ENCODE data around the gene LRIG3. TPM values are rescaled to one million over a fixed set of nuclear protein-coding genes. Genes with fewer than 3 reads are reported as not detected.

The LRIG3 gene
- total and polyA plus RNA-seq, 2 of the 8 experiments (the other 6 are each of a cell fraction or from before 2014, with no cell fraction given), result 6.5 to 9.1 TPM

DNA sequence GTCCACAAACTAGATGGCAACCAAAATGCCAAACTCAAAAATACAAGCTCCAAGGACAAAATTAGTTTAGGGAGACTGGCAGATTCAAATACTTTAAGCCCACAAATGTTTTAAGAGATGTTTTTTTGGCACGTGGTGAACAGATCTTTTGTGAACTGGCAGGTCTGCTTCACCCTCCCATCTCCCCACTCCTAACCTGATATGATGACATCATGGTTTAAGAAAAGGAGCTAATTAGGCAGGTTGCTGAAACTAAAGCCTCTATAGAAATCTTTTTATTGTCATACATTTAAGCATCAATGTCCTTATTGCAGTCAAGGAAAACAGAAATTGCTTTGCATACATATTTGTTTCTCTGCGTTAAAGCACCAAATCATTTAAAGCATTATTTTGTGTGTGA is 5.8 kb downstream of the LRIG3 start:
- Histone ChIP-seq H3K36me3 (ENCODE audit: control insufficient read depth in 2 of 4, insufficient read depth in 4 of 4, low read length in 3 of 4) (peaks cover 0 to 3% (median 0%) of the 10 kb centered on the region in 4 experiments; a peak in 2 of 8 replicates), H3K18ac (ENCODE audit: extremely low read depth, low read length) (no peak overlapping the region), H4K8ac (ENCODE audit: extremely low read depth, insufficient read depth, low read length) (no peak overlapping the region), H2BK120ac (replicated peaks; ENCODE audit: low read depth, low read length) (no peak overlapping the region), H2BK15ac (ENCODE audit: low read length) (no peak overlapping the region), H3K23me2 (ENCODE audit: low read depth, low read length) (peaks cover 4% of the 10 kb centered on the region), H2BK12ac (ENCODE audit: low read depth, low read length) (no peak overlapping the region), H3K4me1 (replicated peaks in 1 of 4; ENCODE audit: control insufficient read depth in 3 of 4, insufficient read depth in 4 of 4, low read length in 3 of 4) (peaks cover 0 to 6% (median 1%) of the 10 kb centered on the region in 4 experiments; a peak in 4 of 7 replicates), H3K79me1 (ENCODE audit: low read depth, low read length) (no peaks in the 10 kb centered on the region), H3K4me2 (ENCODE audit: insufficient read depth in 1 of 2, low read depth in 2 of 2, low read length in 2 of 2) (no peak overlapping the region), H3K27ac (ENCODE audit: low read depth, low read length) (no peak overlapping the region), H3K27me3 (replicated peaks in 1 of 4; ENCODE audit: control insufficient read depth in 3 of 4, extremely low read depth in 1 of 4, insufficient read depth in 3 of 4, low read length in 3 of 4) (peaks cover 0 to 3% (median 1%) of the 10 kb centered on the region in 4 experiments; a peak in 2 of 7 replicates), H3K23ac (ENCODE audit: insufficient read length) (no peak overlapping the region), H2BK20ac (ENCODE audit: low read length) (no peak overlapping the region), H2AK5ac (ENCODE audit: low read depth, low read length) (no peak overlapping the region), H3K9me3 (ENCODE audit: insufficient read depth in 2 of 2, low read depth in 1 of 2, low read length in 1 of 2) (no peaks in the 10 kb centered on the region), H4K5ac (ENCODE audit: insufficient read length, low read depth, low read length) (no peak overlapping the region), H3K79me2 (ENCODE audit: control insufficient read depth in 1 of 2, insufficient read depth in 2 of 2, low read length in 2 of 2) (peaks cover 0 to 37% of the 10 kb centered on the region in 2 experiments; a peak in 2 of 4 replicates), H3K14ac (ENCODE audit: insufficient read length) (no peak overlapping the region), H3K9ac (replicated peaks in 1 of 4; ENCODE audit: extremely low read depth in 1 of 4, low read depth in 3 of 4, low read length in 3 of 4) (no peak overlapping the region), H3K4me3 (ENCODE audit: extremely low read depth in 1 of 4, insufficient read depth in 2 of 4, low read depth in 3 of 4, low read length in 4 of 4) (no peak overlapping the region), H4K91ac (replicated peaks; ENCODE audit: insufficient read length, low read length) (no peak overlapping the region), H2BK5ac (ENCODE audit: low read depth, low read length) (no peak overlapping the region), H4K20me1 (replicated peaks in 1 of 2; ENCODE audit: control insufficient read depth in 1 of 2, insufficient read depth in 2 of 2, low read length in 2 of 2) (peaks cover 0 to 3% of the 10 kb centered on the region in 2 experiments), H3K4ac (replicated peaks; ENCODE audit: insufficient read length, low read depth, low read length) (no peak overlapping the region), H3K56ac (replicated peaks; ENCODE audit: insufficient read length, low read depth, low read length) (no peak overlapping the region), H2AFZ (ENCODE audit: low read length) (no peak overlapping the region)
- POLR2A ChIA-PET (ENCODE audit: partially characterized antibody), result no interaction called here
- TF ChIP-seq KDM1A (IDR thresholded peaks at IDR 0.05; ENCODE audit: borderline replicate concordance, low read length), result no peak
- TF ChIP-seq SIRT6 (IDR thresholded peaks at IDR 0.05; ENCODE audit: low read length), result no peak
- no peak for TF ChIP-seq SUZ12 (IDR thresholded peaks at IDR 0.05; ENCODE audit: low read length)
- TF ChIP-seq CHD2 (IDR thresholded peaks at IDR 0.05; ENCODE audit: low read length), result no peak
- no peak for TF ChIP-seq ATF2 (IDR thresholded peaks at IDR 0.05; ENCODE audit: low read length)
- TF ChIP-seq RFX5 (IDR thresholded peaks at IDR 0.05; ENCODE audit: borderline replicate concordance, low read depth, low read length), result no peak
- TF ChIP-seq RNF2 (IDR thresholded peaks at IDR 0.05; ENCODE audit: borderline replicate concordance, low read depth, low read length, missing control alignments, poor library complexity, severe bottlenecking), result no peak
- TF ChIP-seq EP300 (IDR thresholded peaks at IDR 0.05; ENCODE audit: borderline replicate concordance in 1 of 2, low read depth in 2 of 2, low read length in 2 of 2), result no peak
- TF ChIP-seq SRF (IDR thresholded peaks at IDR 0.05; ENCODE audit: low read depth, low read length), result no peak
- TF ChIP-seq RBBP5 (IDR thresholded peaks at IDR 0.05; ENCODE audit: borderline replicate concordance, low read depth, low read length), result no peak
- no peak for TF ChIP-seq MAFK (IDR thresholded peaks at IDR 0.05; ENCODE audit: low read depth, low read length)
- FAIRE-seq (no peak), DNase-seq (ENCODE audit: low read depth in 1 of 2, low spot score in 2 of 2) (no peak)
- CTCF ChIA-PET (ENCODE audit: partially characterized antibody), result no interaction called here
- 85% methylated on average over 2 of the region's 2 CpGs; no CpG with 5 or more reads in 1 of the 2 experiments for WGBS, 2 experiments (ENCODE audit: extremely low coverage in 1 of 2, insufficient coverage in 1 of 2, insufficient read length in 1 of 2, insufficient replicate concordance in 2 of 2, low coverage in 1 of 2, low lambda C conversion rate in 2 of 2, missing lambda C conversion rate in 1 of 2)
